BE2C (cell line): ENCODE results near the gene AGBL1.

Experiments
- DNase-seq: peaks from one replicate; pipeline ENCODE4 v3.0.0-alpha.2; 2020
- H3K27me3 ChIP-seq: fragments of 250-450 bp; sonication (Bioruptor Pico); 2 replicates; pipeline ENCODE4 v1.5.1; 2020; ENCODE audit warnings: mild to moderate bottlenecking
- H3K36me3 ChIP-seq: fragments of 250-450 bp; sonication (Bioruptor Pico); 2 replicates; pipeline ENCODE4 v1.5.1; 2020; ENCODE audit warnings: mild to moderate bottlenecking
- H3K4me1 ChIP-seq: fragments of 250-450 bp; sonication (Bioruptor Pico); 2 replicates; pipeline ENCODE4 v1.5.1; 2020
- H3K4me3 ChIP-seq: 2 replicates; pipeline ENCODE4 v1.5.1; 2011; ENCODE audit warnings: low read depth, low read length
- H3K9me3 ChIP-seq: fragments of 250-450 bp; sonication (Bioruptor Pico); 2 replicates; pipeline ENCODE4 v1.5.1; 2020
- TF ChIP-seq, protein P1 (sequence below): IDR thresholded peaks from 2 replicates; pipeline ENCODE4 v1.5.1; 2012; ENCODE audit warnings: mild to moderate bottlenecking, low read depth, low read length

The AGBL1 gene

GRCh38 chr15:86355361-86355760 lies 275.7 kb downstream of the AGBL1 start:
- Histone ChIP-seq H3K27me3 (no peaks in the 10 kb centered on the region), H3K4me3 (no peak overlapping the region), H3K4me1 (no peaks in the 10 kb centered on the region), H3K9me3 (no peaks in the 10 kb centered on the region), H3K36me3 (no peaks in the 10 kb centered on the region)
- TF ChIP-seq, protein P1, sequence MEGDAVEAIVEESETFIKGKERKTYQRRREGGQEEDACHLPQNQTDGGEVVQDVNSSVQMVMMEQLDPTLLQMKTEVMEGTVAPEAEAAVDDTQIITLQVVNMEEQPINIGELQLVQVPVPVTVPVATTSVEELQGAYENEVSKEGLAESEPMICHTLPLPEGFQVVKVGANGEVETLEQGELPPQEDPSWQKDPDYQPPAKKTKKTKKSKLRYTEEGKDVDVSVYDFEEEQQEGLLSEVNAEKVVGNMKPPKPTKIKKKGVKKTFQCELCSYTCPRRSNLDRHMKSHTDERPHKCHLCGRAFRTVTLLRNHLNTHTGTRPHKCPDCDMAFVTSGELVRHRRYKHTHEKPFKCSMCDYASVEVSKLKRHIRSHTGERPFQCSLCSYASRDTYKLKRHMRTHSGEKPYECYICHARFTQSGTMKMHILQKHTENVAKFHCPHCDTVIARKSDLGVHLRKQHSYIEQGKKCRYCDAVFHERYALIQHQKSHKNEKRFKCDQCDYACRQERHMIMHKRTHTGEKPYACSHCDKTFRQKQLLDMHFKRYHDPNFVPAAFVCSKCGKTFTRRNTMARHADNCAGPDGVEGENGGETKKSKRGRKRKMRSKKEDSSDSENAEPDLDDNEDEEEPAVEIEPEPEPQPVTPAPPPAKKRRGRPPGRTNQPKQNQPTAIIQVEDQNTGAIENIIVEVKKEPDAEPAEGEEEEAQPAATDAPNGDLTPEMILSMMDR, result no peak
- DNase-seq, result no peak

GRCh38 chr15:86355801-86356200 lies 276.1 kb downstream of the AGBL1 start:
- H3K27me3 ChIP-seq, result no peaks in the 10 kb centered on the region
- no peaks in the 10 kb centered on the region for H3K4me1 ChIP-seq
- no peak overlapping the region for H3K4me3 ChIP-seq
- no peaks in the 10 kb centered on the region for H3K9me3 ChIP-seq
- TF ChIP-seq, protein P1, result no peak
- no peak for DNase-seq
- H3K36me3 ChIP-seq, result no peaks in the 10 kb centered on the region

- H3K4me3 ChIP-seq, result no peak overlapping the region
- TF ChIP-seq, protein P1, result no peak
- no peaks in the 10 kb centered on the region for H3K9me3 ChIP-seq
- DNase-seq, result no peak
- H3K4me1 ChIP-seq, result no peaks in the 10 kb centered on the region
- no peaks in the 10 kb centered on the region for H3K36me3 ChIP-seq
- no peaks in the 10 kb centered on the region for H3K27me3 ChIP-seq
Observed at GRCh38 chr15:86362555-86362954, 282.9 kb downstream of the AGBL1 start.

- H3K4me3 ChIP-seq, result no peak overlapping the region
- H3K4me1 ChIP-seq, result no peaks in the 10 kb centered on the region
- no peaks in the 10 kb centered on the region for H3K27me3 ChIP-seq
- no peak for DNase-seq
- H3K36me3 ChIP-seq, result no peaks in the 10 kb centered on the region
- TF ChIP-seq, protein P1, result no peak
- no peaks in the 10 kb centered on the region for H3K9me3 ChIP-seq
Observed at GRCh38 chr15:86373147-86373546, 293.5 kb downstream of the AGBL1 start.

- no peaks in the 10 kb centered on the region for H3K27me3 ChIP-seq
- H3K9me3 ChIP-seq, result no peaks in the 10 kb centered on the region
- H3K36me3 ChIP-seq, result no peaks in the 10 kb centered on the region
- TF ChIP-seq, protein P1, result no peak
- DNase-seq, result no peak
- H3K4me3 ChIP-seq, result no peak overlapping the region
- H3K4me1 ChIP-seq, result no peaks in the 10 kb centered on the region
Observed at GRCh38 chr15:86375733-86376280, 296.1 kb downstream of the AGBL1 start.

DNA sequence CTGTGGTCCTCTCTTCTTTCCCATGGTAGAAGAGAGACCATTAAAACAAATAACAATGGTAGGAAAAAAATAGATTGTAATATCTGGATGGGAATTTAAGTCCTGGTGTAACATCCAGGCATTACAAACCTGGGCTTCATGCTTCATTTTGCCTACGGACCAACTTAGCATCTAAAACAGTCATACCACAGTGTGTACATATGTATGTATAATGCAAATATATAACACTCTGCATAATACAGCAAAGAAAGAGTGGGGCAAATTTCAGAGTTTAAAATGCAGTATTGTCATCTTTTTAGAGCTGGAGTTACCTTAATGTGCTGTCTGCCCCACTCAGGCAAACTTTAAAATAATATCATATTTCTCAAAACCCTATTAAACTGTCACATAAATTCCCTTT lies 298.2 kb downstream of the AGBL1 start:
- DNase-seq, result no peak
- no peak overlapping the region for H3K4me3 ChIP-seq
- TF ChIP-seq, protein P1, result no peak
- no peaks in the 10 kb centered on the region for H3K4me1 ChIP-seq
- H3K36me3 ChIP-seq, result no peaks in the 10 kb centered on the region
- H3K9me3 ChIP-seq, result no peaks in the 10 kb centered on the region
- no peaks in the 10 kb centered on the region for H3K27me3 ChIP-seq
